Natural killer cell (primary cell): ENCODE measurements around the gene KANSL1. TPM values are rescaled to one million over a fixed set of nuclear protein-coding genes. Genes with fewer than 3 reads are reported as not detected.
A peak's percentile ranks its signal among the peaks of the same experiment; 100 is the strongest.
"Not testable (repeated sequence)": the region's sequence is repeated elsewhere in the genome, so short reads cannot be mapped to it uniquely, and the experiment has no call there.

Experiments
- ATAC-seq, 3 donors: fragments of 150-1000 bp in 2 of 3; fragments of 200-7000 bp in 1 of 3; cut with Tn5 transposase; 1 replicate in 1 of 3; 2 replicates in 2 of 3; pipeline ENCODE4 v1.10.0; 2021; ENCODE audit warnings: mild to moderate bottlenecking in 2 of 3, moderate library complexity in 2 of 3
- DNase-seq, 2 donors: peaks; one replicate each; pipeline versions ENCODE4 v3.0.0 to v3.0.0-alpha.2; 2013 to 2021; ENCODE audit warnings: mixed read lengths in 1 of 2
- H3K27ac ChIP-seq: one replicate; pipeline ENCODE4 v1.5.1; 2013; ENCODE audit warnings: mild to moderate bottlenecking, low read length
- H3K27me3 ChIP-seq: one replicate; pipeline ENCODE4 v1.6.1; 2013; ENCODE audit warnings: low read length; ENCODE audit not compliant: control insufficient read depth, insufficient read depth
- H3K36me3 ChIP-seq: one replicate; pipeline ENCODE4 v1.6.1; 2013; ENCODE audit warnings: low read length; ENCODE audit not compliant: control insufficient read depth, insufficient read depth
- H3K4me1 ChIP-seq: one replicate; pipeline ENCODE4 v1.6.1; 2013; ENCODE audit warnings: low read length; ENCODE audit not compliant: control insufficient read depth, insufficient read depth
- H3K4me3 ChIP-seq: one replicate; pipeline ENCODE4 v1.5.1; 2013; ENCODE audit warnings: low read length
- H3K9me3 ChIP-seq: one replicate; pipeline ENCODE4 v1.6.1; 2013; ENCODE audit warnings: low read length; ENCODE audit not compliant: control insufficient read depth, insufficient read depth
- H3K27ac Mint-ChIP-seq, 2 donors: one replicate each; pipeline ENCODE4 v1.8.0; 2022; ENCODE audit warnings: mild to moderate bottlenecking in 2 of 2, mixed read lengths in 2 of 2, moderate library complexity in 1 of 2
- H3K27me3 Mint-ChIP-seq, 2 donors: one replicate each; pipeline ENCODE4 v1.8.0; 2022; ENCODE audit warnings: low read depth in 2 of 2, mixed read lengths in 2 of 2
- H3K36me3 Mint-ChIP-seq: one replicate; pipeline ENCODE4 v1.8.0; 2022; ENCODE audit warnings: mixed read lengths
- H3K4me1 Mint-ChIP-seq, 2 donors: one replicate each; pipeline ENCODE4 v1.8.0; 2022; ENCODE audit warnings: mixed read lengths in 2 of 2
- H3K4me3 Mint-ChIP-seq: one replicate; pipeline ENCODE4 v1.8.0; 2022; ENCODE audit warnings: mild to moderate bottlenecking, moderate library complexity, mixed read lengths
- H3K9me3 Mint-ChIP-seq, 2 donors: one replicate each; pipeline ENCODE4 v1.8.0; 2022; ENCODE audit warnings: mixed read lengths in 2 of 2
- CTCF ChIP-seq: fragments of 200-600 bp; IDR thresholded peaks from one replicate; pipeline ENCODE4 v1.8.0; 2022; ENCODE audit warnings: antibody characterized with exemption
- WGBS: methylation state at CpG from one replicate; pipeline ENCODE4 v1.1.7; 2013; ENCODE audit warnings: missing lambda C conversion rate; ENCODE audit not compliant: insufficient coverage; 5-methylcytosine and 5-hydroxymethylcytosine counted together
- intact Hi-C: fragments of 100-400 bp; cut with micrococcal nuclease; formaldehyde crosslinking; loops from one replicate; pipeline ENCODE4 v1.14.2; 2022
- total RNA-seq, 4 donors: library from RNA; stranded (reverse); fragments of 120-200 nt in 1 of 4; gene quantifications; one replicate each; pipeline versions ENCODE4 v1.2.3 to v1.2.4, GENCODE V29; 2013 to 2022

The KANSL1 gene
- total RNA-seq, 3 donors from 2014 or later (not counting 1 experiment from before 2014, with no cell fraction given), result 202 to 240 (median 220) TPM

GRCh38 chr17:46089389-46089965 is 103.8 kb downstream of the KANSL1 start:
- TF ChIP-seq CTCF, result no peak
- Mint-ChIP-seq H3K36me3 (no peaks in the 10 kb centered on the region), H3K4me1 (peaks cover 57 to 59% of the 10 kb centered on the region in 2 donors), H3K27ac (peak overlapping the region; percentile 45 to 67), H3K4me3 (no peak overlapping the region), H3K27me3 (no peaks in the 10 kb centered on the region), H3K9me3 (no peaks in the 10 kb centered on the region)
- no peaks in the 10 kb centered on the region for H3K9me3 ChIP-seq
- intact Hi-C loops, result no loop called here
- no peaks in the 10 kb centered on the region for H3K27me3 ChIP-seq
- DNase-seq, result no peak
- H3K4me1 ChIP-seq, result peaks cover 2% of the 10 kb centered on the region
- WGBS, result 100% methylated on average over 2 of the region's 3 CpGs
- H3K36me3 ChIP-seq, result peaks cover 24% of the 10 kb centered on the region
- H3K27ac ChIP-seq, result no peak overlapping the region
- H3K4me3 ChIP-seq, result no peak overlapping the region
- ATAC-seq, result no peak

GRCh38 chr17:46088595-46088994 is 104.6 kb downstream of the KANSL1 start:
- no peaks in the 10 kb centered on the region for H3K27me3 Mint-ChIP-seq
- no peaks in the 10 kb centered on the region for H3K9me3 Mint-ChIP-seq
- H3K36me3 Mint-ChIP-seq, result no peaks in the 10 kb centered on the region
- peaks cover 59 to 60% of the 10 kb centered on the region in 2 donors for H3K4me1 Mint-ChIP-seq
- TF ChIP-seq CTCF, result no peak
- peaks cover 18% of the 10 kb centered on the region for H3K36me3 ChIP-seq
- peaks cover 10% of the 10 kb centered on the region for H3K4me1 ChIP-seq
- H3K9me3 ChIP-seq, result no peaks in the 10 kb centered on the region
- H3K27ac ChIP-seq, result no peak overlapping the region
- no peak overlapping the region for H3K4me3 ChIP-seq
- H3K27ac Mint-ChIP-seq, result peak overlapping the region in 1 of 2 donors; percentile 45
- no peak overlapping the region for H3K4me3 Mint-ChIP-seq
- 100% methylated on average over 1 of the region's 2 CpGs for WGBS
- ATAC-seq (no peak), DNase-seq (no peak)
- no peaks in the 10 kb centered on the region for H3K27me3 ChIP-seq
- intact Hi-C loops, result no loop called here

- WGBS, result 97% methylated on average over 4 of the region's 4 CpGs
- H3K27me3 Mint-ChIP-seq, H3K27ac ChIP-seq, DNase-seq, H3K9me3 Mint-ChIP-seq, H3K27me3 ChIP-seq, H3K4me3 Mint-ChIP-seq, intact Hi-C loops, H3K9me3 ChIP-seq, ATAC-seq, H3K36me3 Mint-ChIP-seq, H3K4me3 ChIP-seq: not testable (repeated sequence)
- Mint-ChIP-seq H3K4me1 (peaks cover 66% of the 10 kb centered on the region in 2 donors), H3K27ac (peak overlapping the region in 1 of 2 donors; percentile 45)
- peaks cover 10% of the 10 kb centered on the region for H3K4me1 ChIP-seq
- H3K36me3 ChIP-seq, result peaks cover 16% of the 10 kb centered on the region
Observed at GRCh38 chr17:46087871-46088270, 105.4 kb downstream of the KANSL1 start.

GRCh38 chr17:46086821-46087220 is 106.4 kb downstream of the KANSL1 start:
- no peaks in the 10 kb centered on the region for H3K27me3 Mint-ChIP-seq
- Histone ChIP-seq H3K4me3 (no peak overlapping the region), H3K27me3 (no peaks in the 10 kb centered on the region), H3K36me3 (peaks cover 17% of the 10 kb centered on the region), H3K4me1 (peaks cover 10% of the 10 kb centered on the region), H3K9me3 (no peaks in the 10 kb centered on the region), H3K27ac (no peak overlapping the region)
- peaks cover 76 to 77% of the 10 kb centered on the region in 2 donors for H3K4me1 Mint-ChIP-seq
- intact Hi-C loops, result no loop called here
- no peaks in the 10 kb centered on the region for H3K36me3 Mint-ChIP-seq
- no peak for ATAC-seq
- H3K9me3 Mint-ChIP-seq, result no peaks in the 10 kb centered on the region
- DNase-seq, result no peak
- TF ChIP-seq CTCF, result no peak
- H3K27ac Mint-ChIP-seq, result peak overlapping the region; percentile 66 to 71
- H3K4me3 Mint-ChIP-seq, result no peak overlapping the region
- 91% methylated on average over 4 of the region's 4 CpGs for WGBS
